Measurements from ENCODE around the gene DNAJB1. TPM values are rescaled to one million over a fixed set of nuclear protein-coding genes. Genes with fewer than 3 reads are reported as not detected.

The DNAJB1 gene
- total RNA-seq, 1 experiment from 2014 or later, result 79.5 TPM

DNA sequence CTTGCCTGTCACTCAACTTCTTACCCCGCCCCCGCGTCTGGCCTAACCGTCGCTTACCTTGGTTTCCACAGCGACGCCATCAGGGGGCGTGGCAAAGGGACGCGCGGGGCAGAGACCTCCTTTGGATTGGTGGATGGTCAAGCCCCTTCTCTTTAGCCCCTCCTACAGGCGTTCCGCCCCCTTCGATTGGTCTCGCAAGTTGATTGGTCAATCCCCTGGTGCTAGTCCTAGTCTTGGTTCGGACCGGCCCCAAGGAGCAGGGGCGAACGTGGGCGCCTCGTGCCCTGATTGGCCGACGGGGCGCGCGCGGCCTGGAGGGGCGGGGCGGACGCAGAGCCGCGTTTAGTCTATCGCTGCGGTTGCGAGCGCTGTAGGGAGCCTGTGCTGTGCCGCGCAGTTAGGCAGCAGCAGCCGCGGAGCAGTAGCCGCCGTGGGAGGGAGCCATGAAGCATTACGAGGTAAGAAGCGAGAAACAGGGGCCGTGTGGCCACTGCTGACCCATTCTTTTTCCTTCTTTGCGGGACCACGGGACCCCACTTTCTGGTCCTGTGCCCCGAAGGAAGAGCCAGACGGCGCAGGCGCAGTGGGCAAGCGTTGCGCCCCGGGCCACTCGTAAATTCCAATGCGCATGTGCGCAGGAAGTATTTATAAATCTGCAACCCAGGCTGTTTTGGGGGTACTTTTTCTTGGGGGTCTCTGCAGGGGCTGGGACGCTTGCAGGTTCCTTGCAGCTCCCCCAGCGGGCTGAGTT, 11.2 kb upstream of the DNAJB1 start, which contains the start of gene TECR:
TSS of gene TECR (plus strand) at position 341 of the 751 bp plus-strand sequence. CDS start at position 444, 103 bp downstream.
- peak; percentile 100 for DNase-seq
- Mint-ChIP-seq H3K9me3 (ENCODE audit: unreplicated experiment) (no peaks in the 10 kb centered on the region), H3K4me3 (ENCODE audit: unreplicated experiment) (peak within 1 kb of the TSS; percentile 97), H3K4me1 (ENCODE audit: low read depth, unreplicated experiment) (no peaks in the 10 kb centered on the region), H3K36me3 (ENCODE audit: insufficient read depth, unreplicated experiment) (peaks cover 38% of the 10 kb centered on the region), H3K27me3 (ENCODE audit: insufficient read depth, unreplicated experiment) (no peaks in the 10 kb centered on the region), H3K27ac (ENCODE audit: unreplicated experiment) (peak within 1 kb of the TSS; percentile 93)
- peaks cover 10% of the 10 kb centered on the region; the same call in 1 of the 2 replicates for H3K4me1 ChIP-seq
- peak within 1 kb of the TSS; percentile 91 for H3K4me3 ChIP-seq (ENCODE audit: low read depth, low read length)
- POLR2A ChIA-PET, result interaction anchor here (0.7 to 1.2 kb wide), 6 partner anchors 11 to 57 kb away, joined by 3 to 13 read pairs (median 5); partner anchors contain the start of genes DNAJB1 and NDUFB7
- intact Hi-C loops (cut with micrococcal nuclease; ENCODE audit: unreplicated experiment), result loop anchor here (1.0 to 2.0 kb wide), 4 partner anchors 8 to 33 kb away; partner anchors contain the start of genes DNAJB1 and GIPC1
- CTCF ChIA-PET, result no interaction called here
- TF ChIP-seq, protein P1, sequence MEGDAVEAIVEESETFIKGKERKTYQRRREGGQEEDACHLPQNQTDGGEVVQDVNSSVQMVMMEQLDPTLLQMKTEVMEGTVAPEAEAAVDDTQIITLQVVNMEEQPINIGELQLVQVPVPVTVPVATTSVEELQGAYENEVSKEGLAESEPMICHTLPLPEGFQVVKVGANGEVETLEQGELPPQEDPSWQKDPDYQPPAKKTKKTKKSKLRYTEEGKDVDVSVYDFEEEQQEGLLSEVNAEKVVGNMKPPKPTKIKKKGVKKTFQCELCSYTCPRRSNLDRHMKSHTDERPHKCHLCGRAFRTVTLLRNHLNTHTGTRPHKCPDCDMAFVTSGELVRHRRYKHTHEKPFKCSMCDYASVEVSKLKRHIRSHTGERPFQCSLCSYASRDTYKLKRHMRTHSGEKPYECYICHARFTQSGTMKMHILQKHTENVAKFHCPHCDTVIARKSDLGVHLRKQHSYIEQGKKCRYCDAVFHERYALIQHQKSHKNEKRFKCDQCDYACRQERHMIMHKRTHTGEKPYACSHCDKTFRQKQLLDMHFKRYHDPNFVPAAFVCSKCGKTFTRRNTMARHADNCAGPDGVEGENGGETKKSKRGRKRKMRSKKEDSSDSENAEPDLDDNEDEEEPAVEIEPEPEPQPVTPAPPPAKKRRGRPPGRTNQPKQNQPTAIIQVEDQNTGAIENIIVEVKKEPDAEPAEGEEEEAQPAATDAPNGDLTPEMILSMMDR (IDR thresholded peaks at IDR 0.05; ENCODE audit: insufficient read depth in 1 of 2, low read depth in 1 of 2, low read length in 1 of 2, severe bottlenecking in 1 of 2, unreplicated experiment in 1 of 2), result no peak
- no peaks in the 10 kb centered on the region for H3K9me3 ChIP-seq
- no peaks in the 10 kb centered on the region for H3K27me3 ChIP-seq (replicated peaks; ENCODE audit: control insufficient read depth, insufficient read depth, low read length)
- no peaks in the 10 kb centered on the region; the same call in 1 of the 2 replicates for H3K36me3 ChIP-seq (ENCODE audit: control insufficient read depth, insufficient read depth, low read length)
- TSS peak; percentile 65 for BruUV-seq (replicated peaks)

DNA sequence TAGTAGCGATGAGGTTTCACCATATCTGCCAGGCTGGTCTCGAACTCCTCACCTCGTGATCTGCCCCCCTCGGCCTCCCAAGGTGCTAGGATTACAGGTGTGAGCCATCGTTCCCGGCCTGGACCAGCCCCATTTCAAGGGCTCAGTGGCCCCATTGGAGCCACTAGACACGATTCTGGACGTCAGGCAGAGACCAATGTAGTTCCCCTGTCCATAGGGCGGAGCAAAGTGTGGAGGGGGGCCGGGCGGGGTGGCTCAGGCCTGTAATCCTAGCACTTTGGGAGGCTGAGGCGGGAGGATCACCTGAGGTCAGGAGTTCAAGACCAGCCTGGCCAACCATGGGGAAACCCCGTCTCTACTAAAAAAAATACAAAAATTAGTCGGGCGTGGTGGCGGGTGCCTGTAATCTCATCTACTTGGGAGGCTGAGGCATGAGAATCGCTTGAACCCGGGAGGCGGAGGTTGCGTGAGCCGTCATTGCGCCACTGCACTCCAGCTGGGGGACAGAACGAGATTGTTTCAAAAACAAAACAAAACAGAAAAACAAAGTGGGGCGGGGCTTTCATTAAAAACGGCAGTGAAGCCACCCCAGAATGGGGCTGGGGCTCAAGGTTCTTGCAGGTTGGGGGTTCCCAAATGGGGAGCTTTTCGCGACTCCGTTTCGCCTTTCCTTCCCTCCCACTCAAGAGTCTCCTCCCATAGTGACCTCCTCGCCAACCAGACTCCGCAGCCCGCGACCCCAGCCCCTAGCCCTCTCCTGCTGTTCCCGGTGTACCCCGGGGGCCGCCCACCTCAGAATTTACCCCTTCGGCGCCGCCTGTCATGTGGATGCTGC, 10.4 kb upstream of the DNAJB1 start:
- Mint-ChIP-seq H3K27ac (ENCODE audit: unreplicated experiment) (peak overlapping the region; percentile 93), H3K9me3 (ENCODE audit: unreplicated experiment) (no peaks in the 10 kb centered on the region), H3K4me1 (ENCODE audit: low read depth, unreplicated experiment) (no peaks in the 10 kb centered on the region), H3K4me3 (ENCODE audit: unreplicated experiment) (peak overlapping the region; percentile 97), H3K36me3 (ENCODE audit: insufficient read depth, unreplicated experiment) (peaks cover 38% of the 10 kb centered on the region), H3K27me3 (ENCODE audit: insufficient read depth, unreplicated experiment) (no peaks in the 10 kb centered on the region)
- CTCF ChIA-PET, result no interaction called here
- Histone ChIP-seq H3K36me3 (ENCODE audit: control insufficient read depth, insufficient read depth, low read length) (no peaks in the 10 kb centered on the region; the same call in 1 of the 2 replicates), H3K4me3 (ENCODE audit: low read depth, low read length) (peak overlapping the region; percentile 45), H3K4me1 (peaks cover 10% of the 10 kb centered on the region; the same call in 1 of the 2 replicates), H3K27me3 (replicated peaks; ENCODE audit: control insufficient read depth, insufficient read depth, low read length) (no peaks in the 10 kb centered on the region), H3K9me3 (no peaks in the 10 kb centered on the region)
- intact Hi-C loops (cut with micrococcal nuclease; ENCODE audit: unreplicated experiment), result loop anchor here (1.0 to 2.0 kb wide), 3 partner anchors 9 to 32 kb away; partner anchors contain the start of genes DNAJB1 and GIPC1
- TF ChIP-seq, protein P1 (IDR thresholded peaks at IDR 0.05; ENCODE audit: insufficient read depth in 1 of 2, low read depth in 1 of 2, low read length in 1 of 2, severe bottlenecking in 1 of 2, unreplicated experiment in 1 of 2), result no peak
- no peak for DNase-seq
- no TSS peak for BruUV-seq (replicated peaks)
- POLR2A ChIA-PET, result interaction anchor here (1.0 to 1.1 kb wide), 2 partner anchors 11 to 23 kb away, joined by 4 to 13 read pairs; partner anchors contain the start of gene DNAJB1

DNA sequence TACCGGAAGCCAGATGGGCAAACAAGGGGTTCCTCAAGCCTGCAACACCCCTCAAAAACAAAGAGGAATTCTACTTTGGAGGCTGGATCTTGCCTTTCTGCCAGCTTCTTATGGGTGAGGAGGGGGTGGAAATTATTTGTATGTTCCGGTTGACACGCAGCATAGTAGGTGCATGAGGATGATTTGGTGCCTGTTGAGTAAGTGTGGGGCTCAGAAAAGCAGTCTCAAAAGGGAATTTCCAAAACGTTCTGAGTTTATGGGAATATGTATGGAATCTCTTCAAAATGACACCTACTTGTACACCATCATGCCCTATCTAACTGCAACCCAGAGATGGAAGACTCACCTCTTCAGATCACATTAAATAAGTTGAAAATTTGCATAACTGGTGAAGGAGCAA, 8.2 kb upstream of the DNAJB1 start:
- Mint-ChIP-seq H3K27me3 (ENCODE audit: insufficient read depth, unreplicated experiment) (no peaks in the 10 kb centered on the region), H3K4me3 (ENCODE audit: unreplicated experiment) (no peak overlapping the region), H3K36me3 (ENCODE audit: insufficient read depth, unreplicated experiment) (peaks cover 24% of the 10 kb centered on the region), H3K4me1 (ENCODE audit: low read depth, unreplicated experiment) (peaks cover 6% of the 10 kb centered on the region), H3K9me3 (ENCODE audit: unreplicated experiment) (no peaks in the 10 kb centered on the region), H3K27ac (ENCODE audit: unreplicated experiment) (peak overlapping the region; percentile 64)
- no peak for DNase-seq
- H3K27me3 ChIP-seq (replicated peaks; ENCODE audit: control insufficient read depth, insufficient read depth, low read length), result no peaks in the 10 kb centered on the region
- no TSS peak for BruUV-seq (replicated peaks)
- no peaks in the 10 kb centered on the region for H3K36me3 ChIP-seq (ENCODE audit: control insufficient read depth, insufficient read depth, low read length)
- CTCF ChIA-PET, result no interaction called here
- no peak overlapping the region for H3K4me3 ChIP-seq (ENCODE audit: low read depth, low read length)
- H3K4me1 ChIP-seq, result peaks cover 8% of the 10 kb centered on the region; the same call in 1 of the 2 replicates
- TF ChIP-seq, protein P1 (IDR thresholded peaks at IDR 0.05; ENCODE audit: insufficient read depth in 1 of 2, low read depth in 1 of 2, low read length in 1 of 2, severe bottlenecking in 1 of 2, unreplicated experiment in 1 of 2), result no peak
- intact Hi-C loops (cut with micrococcal nuclease; ENCODE audit: unreplicated experiment), result no loop called here
- POLR2A ChIA-PET, result interaction anchor here (0.6 kb wide), 1 partner anchor 30 kb away, joined by 3 read pairs; no protein-coding TSS in a partner anchor
- H3K9me3 ChIP-seq, result no peaks in the 10 kb centered on the region
